ENCODE measurements around the gene SNX9.

GRCh38 chr6:157865249-157865648 is 42.2 kb downstream of the SNX9 start:
- TF ChIP-seq, protein P1, sequence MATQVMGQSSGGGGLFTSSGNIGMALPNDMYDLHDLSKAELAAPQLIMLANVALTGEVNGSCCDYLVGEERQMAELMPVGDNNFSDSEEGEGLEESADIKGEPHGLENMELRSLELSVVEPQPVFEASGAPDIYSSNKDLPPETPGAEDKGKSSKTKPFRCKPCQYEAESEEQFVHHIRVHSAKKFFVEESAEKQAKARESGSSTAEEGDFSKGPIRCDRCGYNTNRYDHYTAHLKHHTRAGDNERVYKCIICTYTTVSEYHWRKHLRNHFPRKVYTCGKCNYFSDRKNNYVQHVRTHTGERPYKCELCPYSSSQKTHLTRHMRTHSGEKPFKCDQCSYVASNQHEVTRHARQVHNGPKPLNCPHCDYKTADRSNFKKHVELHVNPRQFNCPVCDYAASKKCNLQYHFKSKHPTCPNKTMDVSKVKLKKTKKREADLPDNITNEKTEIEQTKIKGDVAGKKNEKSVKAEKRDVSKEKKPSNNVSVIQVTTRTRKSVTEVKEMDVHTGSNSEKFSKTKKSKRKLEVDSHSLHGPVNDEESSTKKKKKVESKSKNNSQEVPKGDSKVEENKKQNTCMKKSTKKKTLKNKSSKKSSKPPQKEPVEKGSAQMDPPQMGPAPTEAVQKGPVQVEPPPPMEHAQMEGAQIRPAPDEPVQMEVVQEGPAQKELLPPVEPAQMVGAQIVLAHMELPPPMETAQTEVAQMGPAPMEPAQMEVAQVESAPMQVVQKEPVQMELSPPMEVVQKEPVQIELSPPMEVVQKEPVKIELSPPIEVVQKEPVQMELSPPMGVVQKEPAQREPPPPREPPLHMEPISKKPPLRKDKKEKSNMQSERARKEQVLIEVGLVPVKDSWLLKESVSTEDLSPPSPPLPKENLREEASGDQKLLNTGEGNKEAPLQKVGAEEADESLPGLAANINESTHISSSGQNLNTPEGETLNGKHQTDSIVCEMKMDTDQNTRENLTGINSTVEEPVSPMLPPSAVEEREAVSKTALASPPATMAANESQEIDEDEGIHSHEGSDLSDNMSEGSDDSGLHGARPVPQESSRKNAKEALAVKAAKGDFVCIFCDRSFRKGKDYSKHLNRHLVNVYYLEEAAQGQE (tag by site-specific recombination; IDR thresholded peaks at IDR 0.05): no peak
- TF ChIP-seq, protein P2, sequence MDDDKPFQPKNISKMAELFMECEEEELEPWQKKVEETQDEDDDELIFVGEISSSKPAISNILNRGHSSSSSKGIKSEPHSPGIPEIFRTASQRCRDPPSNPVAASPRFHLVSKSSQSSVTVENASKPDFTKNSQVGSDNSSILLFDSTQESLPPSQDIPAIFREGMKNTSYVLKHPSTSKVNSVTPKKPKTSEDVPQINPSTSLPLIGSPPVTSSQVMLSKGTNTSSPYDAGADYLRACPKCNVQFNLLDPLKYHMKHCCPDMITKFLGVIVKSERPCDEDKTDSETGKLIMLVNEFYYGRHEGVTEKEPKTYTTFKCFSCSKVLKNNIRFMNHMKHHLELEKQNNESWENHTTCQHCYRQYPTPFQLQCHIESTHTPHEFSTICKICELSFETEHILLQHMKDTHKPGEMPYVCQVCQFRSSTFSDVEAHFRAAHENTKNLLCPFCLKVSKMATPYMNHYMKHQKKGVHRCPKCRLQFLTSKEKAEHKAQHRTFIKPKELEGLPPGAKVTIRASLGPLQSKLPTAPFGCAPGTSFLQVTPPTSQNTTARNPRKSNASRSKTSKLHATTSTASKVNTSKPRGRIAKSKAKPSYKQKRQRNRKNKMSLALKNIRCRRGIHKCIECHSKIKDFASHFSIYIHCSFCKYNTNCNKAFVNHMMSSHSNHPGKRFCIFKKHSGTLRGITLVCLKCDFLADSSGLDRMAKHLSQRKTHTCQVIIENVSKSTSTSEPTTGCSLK (tag by site-specific recombination; IDR thresholded peaks at IDR 0.05): no peak
- TF ChIP-seq ZNF37A (tag by site-specific recombination; IDR thresholded peaks at IDR 0.05) (no peak), ZBTB10 (tag by site-specific recombination; IDR thresholded peaks at IDR 0.05) (no peak), ZNF510 (tag by site-specific recombination; IDR thresholded peaks at IDR 0.05; ENCODE audit: insufficient replicate concordance) (no peak)
- TF ChIP-seq, protein P3, sequence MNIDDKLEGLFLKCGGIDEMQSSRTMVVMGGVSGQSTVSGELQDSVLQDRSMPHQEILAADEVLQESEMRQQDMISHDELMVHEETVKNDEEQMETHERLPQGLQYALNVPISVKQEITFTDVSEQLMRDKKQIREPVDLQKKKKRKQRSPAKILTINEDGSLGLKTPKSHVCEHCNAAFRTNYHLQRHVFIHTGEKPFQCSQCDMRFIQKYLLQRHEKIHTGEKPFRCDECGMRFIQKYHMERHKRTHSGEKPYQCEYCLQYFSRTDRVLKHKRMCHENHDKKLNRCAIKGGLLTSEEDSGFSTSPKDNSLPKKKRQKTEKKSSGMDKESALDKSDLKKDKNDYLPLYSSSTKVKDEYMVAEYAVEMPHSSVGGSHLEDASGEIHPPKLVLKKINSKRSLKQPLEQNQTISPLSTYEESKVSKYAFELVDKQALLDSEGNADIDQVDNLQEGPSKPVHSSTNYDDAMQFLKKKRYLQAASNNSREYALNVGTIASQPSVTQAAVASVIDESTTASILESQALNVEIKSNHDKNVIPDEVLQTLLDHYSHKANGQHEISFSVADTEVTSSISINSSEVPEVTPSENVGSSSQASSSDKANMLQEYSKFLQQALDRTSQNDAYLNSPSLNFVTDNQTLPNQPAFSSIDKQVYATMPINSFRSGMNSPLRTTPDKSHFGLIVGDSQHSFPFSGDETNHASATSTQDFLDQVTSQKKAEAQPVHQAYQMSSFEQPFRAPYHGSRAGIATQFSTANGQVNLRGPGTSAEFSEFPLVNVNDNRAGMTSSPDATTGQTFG (tag by site-specific recombination; IDR thresholded peaks at IDR 0.05; ENCODE audit: borderline replicate concordance): no peak
- TF ChIP-seq, protein P4, sequence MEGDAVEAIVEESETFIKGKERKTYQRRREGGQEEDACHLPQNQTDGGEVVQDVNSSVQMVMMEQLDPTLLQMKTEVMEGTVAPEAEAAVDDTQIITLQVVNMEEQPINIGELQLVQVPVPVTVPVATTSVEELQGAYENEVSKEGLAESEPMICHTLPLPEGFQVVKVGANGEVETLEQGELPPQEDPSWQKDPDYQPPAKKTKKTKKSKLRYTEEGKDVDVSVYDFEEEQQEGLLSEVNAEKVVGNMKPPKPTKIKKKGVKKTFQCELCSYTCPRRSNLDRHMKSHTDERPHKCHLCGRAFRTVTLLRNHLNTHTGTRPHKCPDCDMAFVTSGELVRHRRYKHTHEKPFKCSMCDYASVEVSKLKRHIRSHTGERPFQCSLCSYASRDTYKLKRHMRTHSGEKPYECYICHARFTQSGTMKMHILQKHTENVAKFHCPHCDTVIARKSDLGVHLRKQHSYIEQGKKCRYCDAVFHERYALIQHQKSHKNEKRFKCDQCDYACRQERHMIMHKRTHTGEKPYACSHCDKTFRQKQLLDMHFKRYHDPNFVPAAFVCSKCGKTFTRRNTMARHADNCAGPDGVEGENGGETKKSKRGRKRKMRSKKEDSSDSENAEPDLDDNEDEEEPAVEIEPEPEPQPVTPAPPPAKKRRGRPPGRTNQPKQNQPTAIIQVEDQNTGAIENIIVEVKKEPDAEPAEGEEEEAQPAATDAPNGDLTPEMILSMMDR (tag by site-specific recombination; IDR thresholded peaks at IDR 0.05): no peak
- TF ChIP-seq, protein P5, sequence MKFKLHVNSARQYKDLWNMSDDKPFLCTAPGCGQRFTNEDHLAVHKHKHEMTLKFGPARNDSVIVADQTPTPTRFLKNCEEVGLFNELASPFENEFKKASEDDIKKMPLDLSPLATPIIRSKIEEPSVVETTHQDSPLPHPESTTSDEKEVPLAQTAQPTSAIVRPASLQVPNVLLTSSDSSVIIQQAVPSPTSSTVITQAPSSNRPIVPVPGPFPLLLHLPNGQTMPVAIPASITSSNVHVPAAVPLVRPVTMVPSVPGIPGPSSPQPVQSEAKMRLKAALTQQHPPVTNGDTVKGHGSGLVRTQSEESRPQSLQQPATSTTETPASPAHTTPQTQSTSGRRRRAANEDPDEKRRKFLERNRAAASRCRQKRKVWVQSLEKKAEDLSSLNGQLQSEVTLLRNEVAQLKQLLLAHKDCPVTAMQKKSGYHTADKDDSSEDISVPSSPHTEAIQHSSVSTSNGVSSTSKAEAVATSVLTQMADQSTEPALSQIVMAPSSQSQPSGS (tag by site-specific recombination; IDR thresholded peaks at IDR 0.05; ENCODE audit: low read depth): no peak

Data from HEK293 (cell line).